ENCODE data around the gene IDUA. TPM values are rescaled to one million over a fixed set of nuclear protein-coding genes. Genes with fewer than 3 reads are reported as not detected.

IDUA gene
- total and polyA plus RNA-seq, 10 of the 15 experiments (the other 5 are each of a cell fraction or from before 2014, with no cell fraction given) = 0.05 to 7.6 (median 1.4) TPM; not detected in 1

- H3K79me2 ChIP-seq (ENCODE audit: control insufficient read depth, insufficient read depth, low read length) = no peaks in the 10 kb centered on the region
- TF ChIP-seq CHD2 (IDR thresholded peaks at IDR 0.05; ENCODE audit: borderline replicate concordance, low read depth, low read length) (no peak), RUNX3 (IDR thresholded peaks at IDR 0.05; ENCODE audit: low read length) (no peak), NFIC (IDR thresholded peaks at IDR 0.05; ENCODE audit: low read depth, low read length) (no peak), BACH1 (IDR thresholded peaks at IDR 0.05; ENCODE audit: borderline replicate concordance) (no peak), RFX5 (IDR thresholded peaks at IDR 0.05; ENCODE audit: low read depth, low read length) (no peak), IKZF1 (conservative IDR thresholded peaks at IDR 0.05) (no peak), EED (IDR thresholded peaks at IDR 0.05; ENCODE audit: low read depth) (no peak), USF1 (IDR thresholded peaks at IDR 0.05; ENCODE audit: borderline replicate concordance, extremely low read length, insufficient read depth, low read depth, low read length) (no peak), NKRF (conservative IDR thresholded peaks at IDR 0.05) (no peak)
- no peaks in the 10 kb centered on the region for H3K4me1 ChIP-seq (ENCODE audit: control insufficient read depth, insufficient read depth, low read length)
- RAD21 ChIA-PET (ENCODE audit: unreplicated experiment) = interaction anchor here (0.5 kb wide), 1 partner anchor 618 kb away, joined by 3 read pairs; no protein-coding TSS in a partner anchor
- no peaks in the 10 kb centered on the region for H4K20me1 ChIP-seq (ENCODE audit: control insufficient read depth, insufficient read depth)
- no peak overlapping the region for H3K9ac ChIP-seq (ENCODE audit: control insufficient read depth, insufficient read depth, low read length)
- no peak overlapping the region for H3K4me2 ChIP-seq (ENCODE audit: control insufficient read depth, insufficient read depth)
- no peaks in the 10 kb centered on the region for H3K27me3 ChIP-seq (replicated peaks in 1 of 2; ENCODE audit: control insufficient read depth in 2 of 2, insufficient read depth in 2 of 2, low read length in 1 of 2)
- POLR2A ChIA-PET = no interaction called here
- in situ Hi-C loops (cut with MboI) = no loop called here
- intact Hi-C loops (cut with micrococcal nuclease; ENCODE audit: unreplicated experiment) = no loop called here
- H3K4me3 ChIP-seq = no peak overlapping the region
- FAIRE-seq (no peak), ATAC-seq (no peak), DNase-seq (ENCODE audit: low read depth, low spot score) (no peak)
- peaks cover 1% of the 10 kb centered on the region; the same call in 1 of the 3 replicates for H3K9me3 ChIP-seq (replicated peaks; ENCODE audit: control insufficient read depth, insufficient read depth, low read length)
- no peaks in the 10 kb centered on the region for H3K36me3 ChIP-seq (ENCODE audit: control insufficient read depth in 2 of 2, insufficient read depth in 2 of 2, low read length in 1 of 2)
- WGBS (ENCODE audit: insufficient coverage, insufficient replicate concordance, low lambda C conversion rate, missing lambda C conversion rate) = 36% methylated on average over 12 of the region's 12 CpGs
- H3K27ac ChIP-seq (ENCODE audit: control insufficient read depth, insufficient read depth) = no peak overlapping the region
- CTCF ChIA-PET = no interaction called here
- no TSS peak for BruUV-seq (replicated peaks)
- H2AFZ ChIP-seq (ENCODE audit: control insufficient read depth, low read depth, low read length) = no peak overlapping the region
- SMC1A ChIA-PET (ENCODE audit: uncharacterized antibody, unreplicated experiment) = no interaction called here
Measured at GRCh38 chr4:1044469-1045192, 57.8 kb downstream of the IDUA start.

Measured in GM12878 (cell line).